H1 (cell line): Measurements from ENCODE around the gene CD200R1L. TPM values are rescaled to one million over a fixed set of nuclear protein-coding genes. Genes with fewer than 3 reads are reported as not detected.

Experiments used
- CTCF ChIA-PET: fragments of 300-600 bp; sonication (Branson Sonifier 250); formaldehyde crosslinking; loops from one replicate; lab custom pipeline; 2021; ENCODE audit not compliant: partially characterized antibody; lab: Charles Lee
- POLR2A ChIA-PET: fragments of 300-600 bp; sonication (Branson Sonifier 250); formaldehyde crosslinking; loops from one replicate; lab custom pipeline; 2021; ENCODE audit warnings: inconsistent platforms; ENCODE audit not compliant: partially characterized antibody; lab: Charles Lee
- DNase-seq, 2 experiments: peaks; one replicate each; pipeline versions ENCODE4 v3.0.0 to v3.0.0-alpha.2; 2010 to 2022; ENCODE audit warnings: low spot score in 2 of 2, low read depth in 1 of 2, mixed read lengths in 1 of 2
- FAIRE-seq: peaks from 2 replicates; lab custom pipeline; 2011; peaks lifted over from hg19 to GRCh38; lab: Jason Lieb, UNC
- H2AFZ ChIP-seq: 2 replicates; pipeline ENCODE4 v1.8.1; 2012; ENCODE audit warnings: low read length, inconsistent platforms
- H2AK5ac ChIP-seq: 2 replicates; pipeline ENCODE4 v1.6.1; 2013; ENCODE audit warnings: low read depth, low read length
- H2BK120ac ChIP-seq: replicated peaks from 2 replicates; pipeline ENCODE3; 2013; ENCODE audit warnings: low read depth, low read length, inconsistent platforms
- H2BK12ac ChIP-seq: 2 replicates; pipeline ENCODE4 v1.6.1; 2013; ENCODE audit warnings: low read depth, low read length
- H2BK15ac ChIP-seq: 2 replicates; pipeline ENCODE4 v1.6.1; 2013; ENCODE audit warnings: low read length
- H2BK20ac ChIP-seq: 2 replicates; pipeline ENCODE4 v1.6.1; 2013; ENCODE audit warnings: low read length
- H2BK5ac ChIP-seq: 2 replicates; pipeline ENCODE4 v1.6.1; 2013; ENCODE audit warnings: low read depth, low read length
- H3K14ac ChIP-seq: 2 replicates; pipeline ENCODE4 v1.6.1; 2013; ENCODE audit warnings: inconsistent platforms; ENCODE audit not compliant: insufficient read length
- H3K18ac ChIP-seq: 2 replicates; pipeline ENCODE4 v1.6.1; 2013; ENCODE audit warnings: low read length; ENCODE audit errors: extremely low read depth
- H3K23ac ChIP-seq: 2 replicates; pipeline ENCODE4 v1.6.1; 2013; ENCODE audit warnings: inconsistent platforms; ENCODE audit not compliant: insufficient read length
- H3K23me2 ChIP-seq: 2 replicates; pipeline ENCODE4 v1.6.1; 2013; ENCODE audit warnings: low read depth, low read length
- H3K27ac ChIP-seq: 2 replicates; pipeline ENCODE4 v1.6.1; 2011; ENCODE audit warnings: low read depth, low read length, inconsistent platforms
- H3K27me3 ChIP-seq, 4 experiments: replicated peaks in 1 of 4; 1 replicate in 1 of 4; 2 replicates in 3 of 4; pipeline versions ENCODE4 v1.6.1 to v1.8.1; 2011 to 2013; ENCODE audit warnings: low read length in 3 of 4, mild to moderate bottlenecking in 3 of 4, inconsistent platforms in 2 of 4, mixed read lengths in 2 of 4, moderate library complexity in 1 of 4; ENCODE audit not compliant: control insufficient read depth in 3 of 4, insufficient read depth in 3 of 4; ENCODE audit errors: extremely low read depth in 1 of 4
- H3K36me3 ChIP-seq, 4 experiments: 2 replicates each; pipeline versions ENCODE4 v1.6.1 to v1.8.1; 2011 to 2013; ENCODE audit warnings: mild to moderate bottlenecking in 4 of 4, low read length in 3 of 4, moderate library complexity in 2 of 4, control low read depth in 1 of 4, inconsistent platforms in 1 of 4; ENCODE audit not compliant: insufficient read depth in 4 of 4, control insufficient read depth in 2 of 4
- H3K4ac ChIP-seq: replicated peaks from 2 replicates; pipeline ENCODE3; 2013; ENCODE audit warnings: low read length, low read depth, mixed read lengths, inconsistent platforms; ENCODE audit not compliant: insufficient read length
- H3K4me1 ChIP-seq, 4 experiments: replicated peaks in 1 of 4; 1 replicate in 1 of 4; 2 replicates in 3 of 4; pipeline versions ENCODE4 v1.6.1 to v1.8.1; 2011 to 2013; ENCODE audit warnings: low read length in 3 of 4, inconsistent platforms in 2 of 4, mixed read lengths in 1 of 4; ENCODE audit not compliant: insufficient read depth in 4 of 4, control insufficient read depth in 3 of 4
- H3K4me2 ChIP-seq, 2 experiments: 2 replicates each; pipeline versions ENCODE4 v1.6.1 to v1.8.1; 2011 to 2013; ENCODE audit warnings: low read depth in 2 of 2, low read length in 2 of 2, control low read depth in 1 of 2, inconsistent platforms in 1 of 2, mild to moderate bottlenecking in 1 of 2; ENCODE audit not compliant: insufficient read depth in 1 of 2
- H3K4me3 ChIP-seq, 4 experiments: fragments of 200-600, 300-600 bp in 1 of 4; sonication (generic), shearing (Covaris generic), sonication (Bioruptor Twin) in 1 of 4; 2 replicates each; pipeline versions ENCODE4 v1.5.1 to v1.8.1; 2011 to 2016; ENCODE audit warnings: low read length in 4 of 4, low read depth in 3 of 4, control low read depth in 2 of 4, inconsistent platforms in 2 of 4, mild to moderate bottlenecking in 2 of 4, mixed read lengths in 1 of 4, moderate library complexity in 1 of 4; ENCODE audit not compliant: insufficient read depth in 2 of 4; ENCODE audit errors: extremely low read depth in 1 of 4
- H3K56ac ChIP-seq: replicated peaks from 2 replicates; pipeline ENCODE3; 2013; ENCODE audit warnings: low read depth, mild to moderate bottlenecking, mixed read lengths, low read length, inconsistent platforms; ENCODE audit not compliant: insufficient read length
- H3K79me1 ChIP-seq: 2 replicates; pipeline ENCODE4 v1.6.1; 2013; ENCODE audit warnings: low read depth, low read length, control low read depth
- H3K79me2 ChIP-seq, 2 experiments: 2 replicates each; pipeline versions ENCODE4 v1.6.1 to v1.8.1; 2012 to 2013; ENCODE audit warnings: low read length in 2 of 2, mild to moderate bottlenecking in 2 of 2, inconsistent platforms in 1 of 2; ENCODE audit not compliant: insufficient read depth in 2 of 2, control insufficient read depth in 1 of 2
- H3K9ac ChIP-seq, 4 experiments: replicated peaks in 1 of 4; 1 replicate in 1 of 4; 2 replicates in 3 of 4; pipeline versions ENCODE4 v1.6.1 to v1.8.1; 2011 to 2013; ENCODE audit warnings: low read depth in 3 of 4, low read length in 3 of 4, control low read depth in 2 of 4, mild to moderate bottlenecking in 2 of 4, moderate library complexity in 2 of 4, inconsistent platforms in 1 of 4; ENCODE audit errors: extremely low read depth in 1 of 4
- H3K9me3 ChIP-seq, 2 experiments: 2 replicates each; pipeline versions ENCODE4 v1.6.1 to v1.8.1; 2012 to 2013; ENCODE audit warnings: mild to moderate bottlenecking in 2 of 2, moderate library complexity in 2 of 2, control low read depth in 1 of 2, inconsistent platforms in 1 of 2, low read depth in 1 of 2, low read length in 1 of 2, mixed read lengths in 1 of 2; ENCODE audit not compliant: insufficient read depth in 2 of 2
- H4K20me1 ChIP-seq, 2 experiments: replicated peaks in 1 of 2; 2 replicates each; pipeline versions ENCODE3 to v1.8.1; 2011 to 2013; ENCODE audit warnings: inconsistent platforms in 2 of 2, low read length in 2 of 2, mild to moderate bottlenecking in 1 of 2; ENCODE audit not compliant: insufficient read depth in 2 of 2, control insufficient read depth in 1 of 2
- H4K5ac ChIP-seq: 2 replicates; pipeline ENCODE4 v1.6.1; 2013; ENCODE audit warnings: low read length, low read depth, mixed read lengths, inconsistent platforms; ENCODE audit not compliant: insufficient read length
- H4K8ac ChIP-seq: 2 replicates; pipeline ENCODE4 v1.8.0; 2013; ENCODE audit warnings: mild to moderate bottlenecking, moderate library complexity, low read length, inconsistent platforms; ENCODE audit not compliant: insufficient read depth; ENCODE audit errors: extremely low read depth
- H4K91ac ChIP-seq: replicated peaks from 2 replicates; pipeline ENCODE3; 2013; ENCODE audit warnings: low read length, mixed read lengths, inconsistent platforms; ENCODE audit not compliant: insufficient read length
- BACH1 ChIP-seq: IDR thresholded peaks from 2 replicates; pipeline ENCODE4 v1.6.1; 2012; ENCODE audit warnings: low read length, improper control_type of control experiment
- EP300 ChIP-seq, 2 experiments: IDR thresholded peaks; 1 replicate in 1 of 2; 2 replicates in 1 of 2; pipeline ENCODE4 v1.6.1; 2011 to 2012; ENCODE audit warnings: low read depth in 2 of 2, low read length in 2 of 2, mild to moderate bottlenecking in 2 of 2, borderline replicate concordance in 1 of 2, inconsistent platforms in 1 of 2, moderate library complexity in 1 of 2
- MAFK ChIP-seq: IDR thresholded peaks from 2 replicates; pipeline ENCODE4 v1.6.1; 2012; ENCODE audit warnings: low read depth, mild to moderate bottlenecking, improper control_type of control experiment, low read length
- WGBS, 2 experiments: shearing (Covaris generic) in 1 of 2; methylation state at CpG; one replicate each; pipeline versions ENCODE4 v1.1.6 to v1.1.7; 2013 to 2015; ENCODE audit warnings: low lambda C conversion rate in 2 of 2, mixed read lengths in 2 of 2, inconsistent platforms in 1 of 2, low coverage in 1 of 2, missing lambda C conversion rate in 1 of 2; ENCODE audit not compliant: insufficient replicate concordance in 2 of 2, insufficient coverage in 1 of 2, insufficient read length in 1 of 2; ENCODE audit errors: extremely low coverage in 1 of 2, missing lambda C conversion rate in 1 of 2; 5-methylcytosine and 5-hydroxymethylcytosine counted together
- polyA plus RNA-seq, 7 experiments: library from polyadenylated mRNA; depleted of rRNA in 3 of 7; stranded (reverse) in 5 of 7; unstranded in 2 of 7; fragments of >200 nt in 5 of 7; fragments of 200-250 nt in 2 of 7; gene quantifications; 1 replicate in 5 of 7; 2 replicates in 1 of 7; 4 replicates in 1 of 7; pipeline versions ENCODE4 v1.2.1 to v1.2.3, GENCODE V29; 2011 to 2013; ENCODE audit warnings: missing spikeins in 2 of 7, mixed read lengths in 2 of 7
- total RNA-seq: library from RNA; stranded (reverse); fragmentation: NEBNext Ultra II Directional; extraction: Animal tissue kit (Norgen Biotek cat#: 25700); gene quantifications from 2 replicates; pipeline ENCODE4 v1.2.1, GENCODE V29; 2021

CD200R1L gene
- total and polyA plus RNA-seq, 2 of the 8 experiments (the other 6 are each of a cell fraction or from before 2014, with no cell fraction given) = not detected

DNA sequence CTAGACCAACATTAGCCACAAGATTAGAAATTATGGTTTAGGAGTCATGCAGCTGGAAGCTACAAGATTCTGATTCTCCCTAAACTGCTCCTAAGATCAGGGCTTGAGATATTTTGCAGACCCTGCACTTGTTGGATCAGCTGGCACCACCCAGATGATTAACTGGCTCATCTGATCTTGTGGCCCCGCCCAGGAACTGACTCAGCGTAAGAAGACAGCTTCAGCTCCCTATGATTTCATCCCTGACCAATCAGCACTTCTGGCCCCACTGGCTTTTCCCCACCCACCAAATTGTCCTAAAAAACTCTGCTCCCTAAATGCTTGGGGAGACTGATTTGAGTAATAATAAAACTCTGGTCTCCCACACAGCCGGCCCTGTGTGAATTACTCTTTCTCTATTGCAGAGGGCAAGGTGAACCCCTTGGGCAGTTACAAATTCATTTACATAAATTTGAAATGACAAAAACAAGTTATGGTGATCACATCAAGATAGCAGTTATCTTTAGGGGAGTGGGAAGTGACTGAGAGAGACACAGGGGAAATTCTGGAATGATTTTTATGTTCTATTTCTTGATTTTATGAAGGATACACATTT is 76.5 kb downstream of the CD200R1L start:
- Histone ChIP-seq H3K23me2 (no peaks in the 10 kb centered on the region; the same call in 1 of the 2 replicates), H2AK5ac (no peak overlapping the region), H3K79me1 (no peaks in the 10 kb centered on the region), H3K14ac (no peak overlapping the region), H2BK15ac (no peak overlapping the region), H3K18ac (no peak overlapping the region), H4K91ac (no peak overlapping the region), H2BK120ac (no peak overlapping the region), H3K27ac (no peak overlapping the region), H3K56ac (no peak overlapping the region), H3K23ac (no peak overlapping the region), H4K20me1 (no peaks in the 10 kb centered on the region), H3K36me3 (no peaks in the 10 kb centered on the region), H2BK20ac (no peak overlapping the region), H3K4me1 (peaks cover 0 to 2% (median 1%) of the 10 kb centered on the region in 4 experiments; a peak in 2 of 7 replicates), H3K9ac (no peak overlapping the region), H4K8ac (no peak overlapping the region), H3K4me3 (no peak overlapping the region), H3K4ac (no peak overlapping the region), H2BK12ac (no peak overlapping the region), H3K9me3 (no peaks in the 10 kb centered on the region), H4K5ac (no peak overlapping the region), H3K27me3 (no peaks in the 10 kb centered on the region), H2BK5ac (no peak overlapping the region), H2AFZ (0 out of 2 replicates have a peak overlapping the region, but pooled peaks have one; percentile 15), H3K79me2 (no peaks in the 10 kb centered on the region), H3K4me2 (no peak overlapping the region; a peak in 1 of 4 replicates)
- no peak for TF ChIP-seq EP300 (IDR thresholded peaks at IDR 0.05; ENCODE audit: borderline replicate concordance in 1 of 2, low read depth in 2 of 2, low read length in 2 of 2)
- TF ChIP-seq MAFK = peak; percentile 41; the same call in 1 of the 2 replicates
- peak; percentile 77 for TF ChIP-seq BACH1
- DNase-seq = peak in 1 of 2 experiments; percentile 13
- ChIA-PET POLR2A (no interaction called here), CTCF (interaction anchor here (1.3 kb wide), 1 partner anchor 35 kb away, joined by 3 read pairs; no protein-coding TSS in a partner anchor)
- no peak for FAIRE-seq
- 69% methylated on average over 3 of the region's 3 CpGs; no CpG with 5 or more reads in 1 of the 2 experiments for WGBS, 2 experiments
